22Rv1 (cell line): ENCODE measurements around the gene SLC7A8.

Experiments
- H3K27ac ChIP-seq: fragments of 450-650 bp; 2 replicates; pipeline ENCODE4 v1.5.1; 2017
- ZFX ChIP-seq: fragments of 450-650 bp; IDR thresholded peaks from 2 replicates; pipeline ENCODE4 v1.6.1; 2017; ENCODE audit warnings: antibody characterized with exemption, borderline replicate concordance
- TF ChIP-seq, protein P1 (sequence below): fragments of 450-650 bp; IDR thresholded peaks from 2 replicates; pipeline ENCODE4 v1.5.1; 2017; ENCODE audit warnings: mild to moderate bottlenecking

SLC7A8 gene

DNA sequence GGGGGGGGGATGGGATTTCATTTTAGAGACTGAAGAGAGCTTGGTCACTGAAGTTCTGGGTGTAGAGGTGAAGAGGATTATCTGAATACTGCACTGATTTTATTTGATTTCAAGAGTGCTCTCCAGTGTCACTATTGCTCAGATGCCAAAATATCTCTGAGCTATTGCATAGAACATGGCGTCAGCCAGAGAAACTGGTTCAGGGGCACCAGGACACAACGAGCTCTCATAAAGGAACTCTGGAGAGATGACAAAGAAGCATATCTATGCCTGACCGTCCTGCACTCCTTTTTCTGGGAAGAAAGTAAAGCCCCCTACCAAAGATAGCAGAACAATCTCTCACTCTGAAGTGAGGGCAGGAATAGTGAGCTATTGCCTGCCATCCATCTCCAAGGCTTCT is 2.0 kb downstream of the SLC7A8 start:
- H3K27ac ChIP-seq, result no peak overlapping the region
- no peak for TF ChIP-seq ZFX
- TF ChIP-seq, protein P1, sequence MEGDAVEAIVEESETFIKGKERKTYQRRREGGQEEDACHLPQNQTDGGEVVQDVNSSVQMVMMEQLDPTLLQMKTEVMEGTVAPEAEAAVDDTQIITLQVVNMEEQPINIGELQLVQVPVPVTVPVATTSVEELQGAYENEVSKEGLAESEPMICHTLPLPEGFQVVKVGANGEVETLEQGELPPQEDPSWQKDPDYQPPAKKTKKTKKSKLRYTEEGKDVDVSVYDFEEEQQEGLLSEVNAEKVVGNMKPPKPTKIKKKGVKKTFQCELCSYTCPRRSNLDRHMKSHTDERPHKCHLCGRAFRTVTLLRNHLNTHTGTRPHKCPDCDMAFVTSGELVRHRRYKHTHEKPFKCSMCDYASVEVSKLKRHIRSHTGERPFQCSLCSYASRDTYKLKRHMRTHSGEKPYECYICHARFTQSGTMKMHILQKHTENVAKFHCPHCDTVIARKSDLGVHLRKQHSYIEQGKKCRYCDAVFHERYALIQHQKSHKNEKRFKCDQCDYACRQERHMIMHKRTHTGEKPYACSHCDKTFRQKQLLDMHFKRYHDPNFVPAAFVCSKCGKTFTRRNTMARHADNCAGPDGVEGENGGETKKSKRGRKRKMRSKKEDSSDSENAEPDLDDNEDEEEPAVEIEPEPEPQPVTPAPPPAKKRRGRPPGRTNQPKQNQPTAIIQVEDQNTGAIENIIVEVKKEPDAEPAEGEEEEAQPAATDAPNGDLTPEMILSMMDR, result no peak

DNA sequence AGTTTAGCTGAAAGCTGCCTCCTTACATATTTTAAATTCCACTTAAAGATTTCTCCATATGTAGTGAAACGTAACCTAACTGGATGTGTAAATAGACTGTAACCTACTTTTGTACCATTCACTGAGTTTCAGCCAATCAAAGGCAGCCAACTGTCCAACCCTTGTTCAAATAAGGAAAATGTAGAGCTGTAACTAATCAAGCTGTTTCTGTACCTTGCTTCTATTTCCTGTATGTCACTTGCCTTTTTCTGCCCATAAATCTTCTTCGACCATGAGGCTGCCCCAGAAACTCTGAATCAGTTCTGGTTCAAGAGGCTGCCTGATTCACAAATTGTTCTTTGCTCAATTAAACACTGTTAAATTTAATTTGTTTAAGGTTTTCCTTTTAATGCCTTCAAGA is 6.3 kb downstream of the SLC7A8 start:
- TF ChIP-seq, protein P1, result no peak
- no peak for TF ChIP-seq ZFX
- H3K27ac ChIP-seq, result no peak overlapping the region

DNA sequence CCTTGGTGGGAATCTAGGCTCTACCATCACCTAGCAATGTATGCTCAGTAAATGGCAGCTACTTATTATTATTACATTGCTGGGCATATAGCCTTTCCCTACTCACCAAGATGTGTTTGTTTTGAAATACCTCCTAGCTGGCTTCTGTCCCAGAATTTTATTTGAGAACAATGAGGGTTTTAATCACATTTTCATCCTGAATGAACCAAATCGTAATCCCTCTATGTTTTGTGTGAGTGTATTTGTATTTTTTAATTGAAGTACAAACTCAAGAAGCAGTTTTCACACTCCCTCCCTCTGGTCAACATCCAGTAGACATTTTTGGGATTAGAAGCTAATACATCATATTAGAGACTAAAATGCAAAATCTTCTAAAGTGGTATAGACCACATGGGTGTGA is 7.6 kb downstream of the SLC7A8 start:
- H3K27ac ChIP-seq, result no peak overlapping the region
- TF ChIP-seq, protein P1, result no peak
- no peak for TF ChIP-seq ZFX

DNA sequence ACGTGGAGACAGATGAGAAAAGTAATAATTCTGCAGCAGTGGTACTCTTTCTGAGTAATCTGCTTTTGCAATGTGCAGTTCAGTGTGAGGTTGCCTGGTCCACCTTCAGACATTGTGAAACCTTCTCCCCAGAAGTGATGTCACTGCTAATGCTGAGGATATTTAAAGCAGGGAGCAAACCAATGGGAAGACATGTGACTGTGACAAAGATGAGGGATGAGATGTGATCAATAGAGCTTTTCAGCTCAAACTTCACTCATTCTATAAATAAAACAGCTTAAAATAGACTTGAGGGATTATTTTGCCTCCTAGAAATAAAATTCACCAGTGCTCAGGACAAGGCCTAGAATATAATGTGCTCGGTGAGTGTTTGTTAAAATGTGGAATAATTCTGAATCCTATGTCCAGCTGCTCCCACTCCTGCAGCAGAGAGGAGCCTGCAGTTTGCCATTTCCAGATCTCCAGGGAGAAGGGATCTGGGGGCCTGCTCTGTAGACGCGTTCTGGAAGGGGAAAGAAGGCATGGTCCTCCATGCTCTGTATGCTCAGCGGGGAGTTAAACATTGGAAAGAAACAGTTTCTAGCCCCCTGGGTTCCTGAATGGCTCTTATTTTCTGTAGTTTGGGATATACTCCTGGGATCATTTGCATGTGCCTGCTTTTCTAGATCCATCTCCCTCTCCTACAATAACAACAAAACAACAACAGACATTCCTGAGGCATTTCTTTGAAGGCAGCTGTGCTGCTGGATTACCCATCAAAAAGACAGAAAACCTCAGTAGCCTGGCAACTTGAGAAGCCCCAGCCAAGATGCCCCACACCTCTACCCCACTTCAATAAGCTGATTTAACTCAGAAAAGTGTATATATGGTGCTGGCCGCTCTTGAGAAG is 8.9 kb downstream of the SLC7A8 start:
- TF ChIP-seq ZFX, result no peak
- TF ChIP-seq, protein P1, result no peak
- no peak overlapping the region for H3K27ac ChIP-seq

DNA sequence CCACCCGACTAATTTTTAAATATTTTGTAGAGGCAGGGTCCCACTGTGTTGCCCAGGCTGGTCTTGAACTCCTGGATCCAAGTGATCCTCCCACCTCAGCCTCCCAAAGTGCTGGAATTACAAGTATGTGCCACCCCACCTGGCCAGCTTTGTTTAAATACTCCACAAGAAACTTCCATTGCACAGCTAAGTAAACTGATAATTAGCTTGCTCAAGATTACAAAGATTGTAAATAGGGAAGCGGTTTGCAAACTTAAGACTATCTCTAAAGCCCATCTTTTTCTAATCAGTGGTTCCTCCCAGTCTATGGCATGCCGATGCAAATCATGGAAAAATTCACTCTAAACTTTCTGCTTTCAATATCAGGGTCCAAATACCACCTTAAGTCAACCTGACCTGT is 9.7 kb downstream of the SLC7A8 start:
- no peak for TF ChIP-seq ZFX
- TF ChIP-seq, protein P1, result no peak
- H3K27ac ChIP-seq, result no peak overlapping the region

DNA sequence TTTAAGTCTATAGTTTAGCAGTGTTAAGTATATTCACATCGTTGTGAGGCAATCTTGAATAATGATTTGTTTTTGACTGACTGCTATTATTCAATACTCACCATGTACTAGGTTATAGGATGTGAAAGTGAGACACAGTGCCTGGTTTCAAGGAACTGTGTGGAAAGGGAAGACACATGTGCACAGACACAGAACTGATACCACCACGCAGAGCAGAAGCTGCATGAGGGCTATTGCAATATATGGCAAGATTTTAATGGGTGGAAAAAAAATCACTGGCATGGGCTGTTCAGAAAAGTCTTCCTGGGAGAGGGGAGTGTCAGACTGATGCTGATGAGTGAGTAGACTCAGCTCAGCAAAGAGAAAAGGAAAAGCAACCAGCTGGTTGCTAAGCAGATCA is 10.4 kb downstream of the SLC7A8 start:
- TF ChIP-seq, protein P1, result no peak
- no peak for TF ChIP-seq ZFX
- no peak overlapping the region for H3K27ac ChIP-seq

DNA sequence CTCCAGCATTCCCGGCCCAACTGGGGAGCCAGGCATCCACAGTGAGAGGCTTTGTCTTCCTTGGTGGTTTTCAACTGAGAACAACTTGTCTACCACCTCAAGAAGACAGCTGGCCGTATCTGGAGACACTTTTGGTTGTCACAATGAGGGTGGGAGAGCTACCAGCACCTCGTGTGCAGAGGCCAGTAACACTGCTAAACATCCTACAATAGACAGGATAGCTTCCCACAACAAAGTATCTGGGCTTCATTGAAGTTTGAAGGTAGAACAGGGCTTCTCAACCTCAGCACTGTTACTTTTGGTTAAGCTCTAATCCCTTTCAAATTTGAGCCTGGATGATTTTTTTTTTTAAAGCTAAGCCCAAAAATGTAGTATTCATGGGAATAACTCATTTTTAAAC is 10.9 kb downstream of the SLC7A8 start:
- no peak overlapping the region for H3K27ac ChIP-seq
- no peak for TF ChIP-seq ZFX
- TF ChIP-seq, protein P1, result no peak
